GM12878 (cell line): Measurements from ENCODE around the gene WDR43. TPM values are rescaled to one million over a fixed set of nuclear protein-coding genes. Genes with fewer than 3 reads are reported as not detected.

Experiments
- ATAC-seq: fragments of 200-7000 bp; cut with Tn5 transposase; 3 replicates; pipeline ENCODE4 v1.9.1; 2020; ENCODE audit warnings: mild to moderate bottlenecking, moderate library complexity
- BruUV-seq: library from RNA; stranded (reverse); fragments of 400-500 nt; replicated peaks from 2 replicates; lab custom pipeline; 2021; lab: Mats Ljungman, UMichigan
- CTCF ChIA-PET: fragments of 300-600 bp; sonication (Branson Sonifier 250); formaldehyde crosslinking; extraction: SDS; loops from one replicate; lab custom pipeline; 2021; ENCODE audit warnings: inconsistent platforms; lab: Yijun Ruan, JAX
- POLR2A ChIA-PET: fragments of 350-600 bp; formaldehyde crosslinking; extraction: SDS; loops from one replicate; lab custom pipeline; 2021; ENCODE audit warnings: inconsistent platforms; lab: Charles Lee
- RAD21 ChIA-PET: fragments of 300-600 bp; sonication (Branson Sonifier 250); formaldehyde crosslinking; loops from one replicate; lab custom pipeline; 2023; ENCODE audit warnings: antibody characterized with exemption; ENCODE audit not compliant: unreplicated experiment; lab: Charles Lee
- SMC1A ChIA-PET: fragments of 300-600 bp; sonication (Branson Sonifier 250); formaldehyde crosslinking; loops from one replicate; lab custom pipeline; 2023; ENCODE audit not compliant: unreplicated experiment, uncharacterized antibody; lab: Charles Lee
- DNase-seq: peaks from one replicate; pipeline ENCODE4 v3.0.0-alpha.2; 2011; ENCODE audit warnings: low read depth, low spot score
- FAIRE-seq: peaks from 3 replicates; lab custom pipeline; 2011; peaks lifted over from hg19 to GRCh38; lab: Jason Lieb, UNC
- H2AFZ ChIP-seq: 2 replicates; pipeline ENCODE4 v1.6.0; 2011; ENCODE audit warnings: low read depth, low read length, control low read depth; ENCODE audit not compliant: control insufficient read depth
- H3K27ac ChIP-seq: 2 replicates; pipeline ENCODE4 v1.5.1; 2011; ENCODE audit warnings: control low read depth; ENCODE audit not compliant: control insufficient read depth, insufficient read depth
- H3K27me3 ChIP-seq, 2 experiments: replicated peaks in 1 of 2; 2 replicates each; pipeline versions ENCODE4 v1.6.0 to v1.6.1; 2011; ENCODE audit warnings: low read length in 1 of 2; ENCODE audit not compliant: control insufficient read depth in 2 of 2, insufficient read depth in 2 of 2
- H3K36me3 ChIP-seq, 2 experiments: 2 replicates each; pipeline ENCODE4 v1.5.1; 2011; ENCODE audit warnings: low read length in 1 of 2; ENCODE audit not compliant: control insufficient read depth in 2 of 2, insufficient read depth in 2 of 2
- H3K4me1 ChIP-seq: 2 replicates; pipeline ENCODE4 v1.6.1; 2011; ENCODE audit warnings: mild to moderate bottlenecking, low read length, moderate library complexity, mixed read lengths; ENCODE audit not compliant: control insufficient read depth, insufficient read depth
- H3K4me2 ChIP-seq: 2 replicates; pipeline ENCODE4 v1.6.0; 2011; ENCODE audit warnings: control low read depth; ENCODE audit not compliant: control insufficient read depth, insufficient read depth
- H3K4me3 ChIP-seq: fragments of 200-600 bp; sonication (generic); 2 replicates; pipeline ENCODE4 v1.5.1; 2016
- H3K79me2 ChIP-seq: 2 replicates; pipeline ENCODE4 v1.6.0; 2011; ENCODE audit warnings: low read length; ENCODE audit not compliant: control insufficient read depth, insufficient read depth
- H3K9ac ChIP-seq: 2 replicates; pipeline ENCODE4 v1.8.0; 2011; ENCODE audit warnings: low read length, control low read depth, mixed read lengths; ENCODE audit not compliant: control insufficient read depth, insufficient read depth
- H3K9me3 ChIP-seq: replicated peaks from 3 replicates; pipeline ENCODE4 v1.5.1; 2011; ENCODE audit warnings: mild to moderate bottlenecking, low read length; ENCODE audit not compliant: control insufficient read depth, insufficient read depth
- H4K20me1 ChIP-seq: 2 replicates; pipeline ENCODE4 v1.6.0; 2011; ENCODE audit not compliant: control insufficient read depth, insufficient read depth
- EGR1 ChIP-seq, 2 experiments: IDR thresholded peaks; 1 replicate in 1 of 2; 2 replicates in 1 of 2; pipeline ENCODE4 v1.6.1; 2011 to 2012; ENCODE audit warnings: low read depth in 2 of 2, low read length in 2 of 2, borderline replicate concordance in 1 of 2, mild to moderate bottlenecking in 1 of 2, moderate library complexity in 1 of 2
- HDAC2 ChIP-seq: fragments of 200-600 bp; sonication (generic); IDR thresholded peaks from 2 replicates; pipeline ENCODE4 v1.6.1; 2017
- KAT2A ChIP-seq: conservative IDR thresholded peaks from 2 replicates; pipeline ENCODE4 v1.6.1; 2011; ENCODE audit warnings: low read depth, low read length; ENCODE audit not compliant: control insufficient read depth
- SMAD1 ChIP-seq: fragments of 450-650 bp; IDR thresholded peaks from 2 replicates; pipeline ENCODE4 v1.6.1; 2018; ENCODE audit warnings: mild to moderate bottlenecking, low read depth; ENCODE audit not compliant: partially characterized antibody
- ZNF592 ChIP-seq: fragments of 450-650 bp; IDR thresholded peaks from 2 replicates; pipeline ENCODE4 v1.6.1; 2017; ENCODE audit warnings: mild to moderate bottlenecking, moderate library complexity
- WGBS: methylation state at CpG from one replicate; pipeline ENCODE4 v1.1.6; 2016; ENCODE audit warnings: low lambda C conversion rate; ENCODE audit not compliant: insufficient replicate concordance, insufficient coverage; ENCODE audit errors: missing lambda C conversion rate; 5-methylcytosine and 5-hydroxymethylcytosine counted together
- in situ Hi-C: fragments of 300-500 bp; cut with MboI; formaldehyde crosslinking; loops from 9 replicates; pipeline ENCODE4 v1.14.3; 2018; ENCODE audit warnings: mixed read lengths
- intact Hi-C: fragments of 100-400 bp; cut with micrococcal nuclease; formaldehyde crosslinking; loops from one replicate; pipeline ENCODE4 v1.14.2; 2022; ENCODE audit not compliant: unreplicated experiment
- polyA plus RNA-seq, 11 experiments: library from polyadenylated mRNA; depleted of rRNA in 4 of 11; unstranded in 6 of 11; stranded (reverse) in 5 of 11; fragments of >200 nt; fragmentation: Nextera tagmentation in 4 of 11; fragmentation: Illumina TruSeq in 1 of 11; extraction: Ambion mirVana in 4 of 11; extraction: Trizol in 1 of 11; gene quantifications; 1 replicate in 1 of 11; 2 replicates in 10 of 11; pipeline versions ENCODE4 v1.2.1 to v1.2.3, GENCODE V29; 2011 to 2016; ENCODE audit warnings: inconsistent platforms in 2 of 11, missing spikeins in 2 of 11, low read depth in 1 of 11
- total RNA-seq, 4 experiments: library from RNA; depleted of rRNA in 3 of 4; stranded (reverse); fragments of >200 nt in 3 of 4; fragmentation: Illumina TruSeq in 1 of 4; extraction: Trizol in 1 of 4; gene quantifications; 2 replicates each; pipeline versions ENCODE4 v1.2.1 to v1.2.3, GENCODE V29; 2013 to 2021

Gene WDR43
- total and polyA plus RNA-seq, 10 of the 15 experiments (the other 5 are each of a cell fraction or from before 2014, with no cell fraction given) = 39.3 to 153 (median 81.9) TPM

GRCh38 chr2:28960401-28960800 lies 65.9 kb downstream of the WDR43 start:
- Histone ChIP-seq H3K4me1 (no peaks in the 10 kb centered on the region), H3K4me3 (no peak overlapping the region), H3K4me2 (no peak overlapping the region), H3K27ac (no peak overlapping the region), H3K36me3 (no peaks in the 10 kb centered on the region), H2AFZ (no peak overlapping the region), H4K20me1 (no peaks in the 10 kb centered on the region), H3K79me2 (no peaks in the 10 kb centered on the region), H3K9ac (no peak overlapping the region), H3K27me3 (no peaks in the 10 kb centered on the region), H3K9me3 (no peaks in the 10 kb centered on the region)
- TF ChIP-seq EGR1 (IDR thresholded peaks at IDR 0.05; ENCODE audit: borderline replicate concordance in 1 of 2, low read depth in 2 of 2, low read length in 2 of 2) (no peak), SMAD1 (no peak), HDAC2 (no peak), KAT2A (no peak), ZNF592 (no peak)
- RAD21 ChIA-PET = interaction anchor here (1.6 kb wide), 1 partner anchor 367 kb away, joined by 4 read pairs; no protein-coding TSS in a partner anchor
- CTCF ChIA-PET = interaction anchor here (0.6 to 1.4 kb wide), 2 partner anchors 11 to 465 kb away, joined by 4 to 5 read pairs; no protein-coding TSS in a partner anchor
- ATAC-seq = no peak
- 37% methylated on average over 5 of the region's 5 CpGs for WGBS
- SMC1A ChIA-PET = no interaction called here
- no peak for FAIRE-seq
- intact Hi-C loops = no loop called here
- no TSS peak for BruUV-seq
- in situ Hi-C loops = no loop called here
- POLR2A ChIA-PET = no interaction called here
- DNase-seq = no peak
